Trophoblast cell (in vitro differentiated cells and primary cell): ENCODE measurements around the gene B3GAT1.

Source experiments
- DNase-seq, 2 donors: peaks; one replicate each; pipeline ENCODE4 v3.0.0-alpha.2; 2016
- H2AFZ ChIP-seq: 2 replicates; pipeline ENCODE4 v1.6.1; 2013; ENCODE audit warnings: low read length, moderate library complexity, mild to moderate bottlenecking; ENCODE audit not compliant: insufficient read depth, poor library complexity
- H2AK5ac ChIP-seq: 2 replicates; pipeline ENCODE4 v1.6.1; 2013; ENCODE audit warnings: mild to moderate bottlenecking, low read length
- H2BK120ac ChIP-seq: 2 replicates; pipeline ENCODE4 v1.6.1; 2013; ENCODE audit warnings: low read length, mild to moderate bottlenecking, moderate library complexity; ENCODE audit not compliant: insufficient read depth, poor library complexity
- H2BK12ac ChIP-seq: 2 replicates; pipeline ENCODE4 v1.6.1; 2013; ENCODE audit warnings: mild to moderate bottlenecking, low read length, moderate library complexity
- H2BK5ac ChIP-seq: 2 replicates; pipeline ENCODE4 v1.6.1; 2013; ENCODE audit warnings: low read length, low read depth, moderate library complexity, mild to moderate bottlenecking; ENCODE audit not compliant: poor library complexity
- H3K14ac ChIP-seq: 2 replicates; pipeline ENCODE4 v1.6.1; 2013; ENCODE audit warnings: mild to moderate bottlenecking, low read length
- H3K18ac ChIP-seq: 2 replicates; pipeline ENCODE4 v1.6.1; 2013; ENCODE audit warnings: mild to moderate bottlenecking, low read length
- H3K23ac ChIP-seq: 2 replicates; pipeline ENCODE4 v1.6.1; 2013; ENCODE audit warnings: low read length
- H3K27ac ChIP-seq: 2 replicates; pipeline ENCODE4 v1.5.1; 2013; ENCODE audit warnings: low read depth, mild to moderate bottlenecking, inconsistent platforms, low read length, moderate library complexity
- H3K27me3 ChIP-seq: 2 replicates; pipeline ENCODE4 v1.6.1; 2013; ENCODE audit warnings: inconsistent platforms, mild to moderate bottlenecking, low read length, moderate library complexity; ENCODE audit not compliant: insufficient read depth
- H3K36me3 ChIP-seq, 2 experiments: 1 replicate in 1 of 2; 2 replicates in 1 of 2; pipeline ENCODE4 v1.6.1; 2013; ENCODE audit warnings: low read length in 2 of 2, mild to moderate bottlenecking in 2 of 2, moderate library complexity in 1 of 2; ENCODE audit not compliant: insufficient read depth in 2 of 2, control insufficient read depth in 1 of 2
- H3K4ac ChIP-seq: 2 replicates; pipeline ENCODE4 v1.6.1; 2013; ENCODE audit warnings: low read depth, mild to moderate bottlenecking, low read length, moderate library complexity
- H3K4me1 ChIP-seq, 2 experiments: 1 replicate in 1 of 2; 2 replicates in 1 of 2; pipeline ENCODE4 v1.6.1; 2013; ENCODE audit warnings: low read length in 2 of 2, mild to moderate bottlenecking in 2 of 2, moderate library complexity in 1 of 2; ENCODE audit not compliant: insufficient read depth in 2 of 2, control insufficient read depth in 1 of 2
- H3K4me2 ChIP-seq: 2 replicates; pipeline ENCODE4 v1.6.1; 2013; ENCODE audit warnings: inconsistent platforms, mild to moderate bottlenecking, low read length, moderate library complexity
- H3K4me3 ChIP-seq: 2 replicates; pipeline ENCODE4 v1.5.1; 2013; ENCODE audit warnings: mild to moderate bottlenecking, low read depth, low read length, inconsistent platforms
- H3K79me1 ChIP-seq: one replicate; pipeline ENCODE4 v1.6.1; 2013; ENCODE audit warnings: low read length
- H3K79me2 ChIP-seq: 2 replicates; pipeline ENCODE4 v1.6.1; 2013; ENCODE audit warnings: low read length, mild to moderate bottlenecking; ENCODE audit not compliant: control insufficient read depth, insufficient read depth, poor library complexity
- H3K9ac ChIP-seq: 2 replicates; pipeline ENCODE4 v1.6.1; 2013; ENCODE audit warnings: mild to moderate bottlenecking, low read length
- H3K9me3 ChIP-seq: 2 replicates; pipeline ENCODE4 v1.6.1; 2013; ENCODE audit warnings: low read depth, mild to moderate bottlenecking, control low read depth, inconsistent platforms, low read length; ENCODE audit not compliant: insufficient read depth
- H4K12ac ChIP-seq: 2 replicates; pipeline ENCODE4 v1.6.1; 2013; ENCODE audit warnings: low read depth, mild to moderate bottlenecking, low read length, moderate library complexity
- H4K8ac ChIP-seq: 2 replicates; pipeline ENCODE4 v1.6.1; 2013; ENCODE audit warnings: low read depth, mild to moderate bottlenecking, low read length, moderate library complexity
- H4K91ac ChIP-seq: one replicate; pipeline ENCODE4 v1.6.1; 2013; ENCODE audit warnings: low read depth, mild to moderate bottlenecking, low read length, moderate library complexity
- WGBS: extraction: QIAGEN DNeasy Blood & Tissue Kit; methylation state at CpG from one replicate; pipeline ENCODE4 v1.1.7; 2013; ENCODE audit warnings: missing lambda C conversion rate; ENCODE audit not compliant: insufficient read length, insufficient coverage; ENCODE audit errors: extremely low coverage; 5-methylcytosine and 5-hydroxymethylcytosine counted together

The B3GAT1 gene

GRCh38 chr11:134370526-134371435 is 41.3 kb downstream of the B3GAT1 start:
- Histone ChIP-seq H3K4me1 (no peaks in the 10 kb centered on the region), H3K4me2 (no peak overlapping the region), H3K79me2 (no peaks in the 10 kb centered on the region)

GRCh38 chr11:134369656-134370525 is 42.2 kb downstream of the B3GAT1 start:
- H3K27me3 ChIP-seq, result no peaks in the 10 kb centered on the region
- H3K79me2 ChIP-seq, result no peaks in the 10 kb centered on the region
- H3K27ac ChIP-seq, result no peak overlapping the region
- H3K36me3 ChIP-seq, result no peaks in the 10 kb centered on the region
- no peak overlapping the region for H4K12ac ChIP-seq
- H2BK12ac ChIP-seq, result no peak overlapping the region
- no peak for DNase-seq
- H2BK5ac ChIP-seq, result no peak overlapping the region
- H4K91ac ChIP-seq, result no peak overlapping the region
- no peak overlapping the region for H2BK120ac ChIP-seq
- H2AFZ ChIP-seq, result no peak overlapping the region
- no peak overlapping the region for H3K9ac ChIP-seq
- H3K4ac ChIP-seq, result no peak overlapping the region
- H4K8ac ChIP-seq, result no peak overlapping the region
- no CpG with 5 or more reads among the region's 30 CpGs for WGBS
- H3K23ac ChIP-seq, result no peak overlapping the region
- no peaks in the 10 kb centered on the region for H3K79me1 ChIP-seq
- no peak overlapping the region for H3K14ac ChIP-seq
- no peak overlapping the region for H2AK5ac ChIP-seq
- H3K4me3 ChIP-seq, result no peak overlapping the region
- no peak overlapping the region for H3K18ac ChIP-seq
- no peaks in the 10 kb centered on the region for H3K9me3 ChIP-seq
- H3K4me2 ChIP-seq, result no peak overlapping the region
- no peaks in the 10 kb centered on the region for H3K4me1 ChIP-seq

More at GRCh38 chr11:134370526-134371435, 41.3 kb downstream of the B3GAT1 start:
- no peak overlapping the region for H2AFZ ChIP-seq
- no peak overlapping the region for H3K9ac ChIP-seq
- no peaks in the 10 kb centered on the region for H3K9me3 ChIP-seq
- no peak overlapping the region for H2BK5ac ChIP-seq
- DNase-seq, result no peak
- H3K36me3 ChIP-seq, result no peaks in the 10 kb centered on the region
- H3K27me3 ChIP-seq, result no peaks in the 10 kb centered on the region
- no peak overlapping the region for H2BK120ac ChIP-seq
- H3K27ac ChIP-seq, result no peak overlapping the region
- H4K91ac ChIP-seq, result no peak overlapping the region
- no CpG with 5 or more reads among the region's 19 CpGs for WGBS
- H2BK12ac ChIP-seq, result no peak overlapping the region
- no peak overlapping the region for H3K4ac ChIP-seq
- no peak overlapping the region for H4K12ac ChIP-seq
- no peak overlapping the region for H3K23ac ChIP-seq
- no peak overlapping the region for H2AK5ac ChIP-seq
- H3K79me1 ChIP-seq, result no peaks in the 10 kb centered on the region
- no peak overlapping the region for H4K8ac ChIP-seq
- H3K18ac ChIP-seq, result no peak overlapping the region
- H3K4me3 ChIP-seq, result no peak overlapping the region
- no peak overlapping the region for H3K14ac ChIP-seq

GRCh38 chr11:134367781-134368180 is 44.3 kb downstream of the B3GAT1 start:
- no peaks in the 10 kb centered on the region for H3K79me2 ChIP-seq
- H4K12ac ChIP-seq, result no peak overlapping the region
- no peak overlapping the region for H3K23ac ChIP-seq
- no peak overlapping the region for H4K8ac ChIP-seq
- DNase-seq, result no peak
- no peak overlapping the region for H2BK12ac ChIP-seq
- H2AFZ ChIP-seq, result no peak overlapping the region
- H3K4ac ChIP-seq, result no peak overlapping the region
- H4K91ac ChIP-seq, result no peak overlapping the region
- H3K4me2 ChIP-seq, result no peak overlapping the region
- no peaks in the 10 kb centered on the region for H3K4me1 ChIP-seq
- H3K27me3 ChIP-seq, result no peaks in the 10 kb centered on the region
- no peaks in the 10 kb centered on the region for H3K36me3 ChIP-seq
- no peaks in the 10 kb centered on the region for H3K79me1 ChIP-seq
- WGBS, result no CpG with 5 or more reads among the region's 18 CpGs
- H3K14ac ChIP-seq, result no peak overlapping the region
- no peak overlapping the region for H2BK120ac ChIP-seq
- no peak overlapping the region for H3K18ac ChIP-seq
- no peak overlapping the region for H3K4me3 ChIP-seq
- no peak overlapping the region for H2BK5ac ChIP-seq
- H3K9ac ChIP-seq, result no peak overlapping the region
- H2AK5ac ChIP-seq, result no peak overlapping the region
- no peak overlapping the region for H3K27ac ChIP-seq
- H3K9me3 ChIP-seq, result no peaks in the 10 kb centered on the region

DNA sequence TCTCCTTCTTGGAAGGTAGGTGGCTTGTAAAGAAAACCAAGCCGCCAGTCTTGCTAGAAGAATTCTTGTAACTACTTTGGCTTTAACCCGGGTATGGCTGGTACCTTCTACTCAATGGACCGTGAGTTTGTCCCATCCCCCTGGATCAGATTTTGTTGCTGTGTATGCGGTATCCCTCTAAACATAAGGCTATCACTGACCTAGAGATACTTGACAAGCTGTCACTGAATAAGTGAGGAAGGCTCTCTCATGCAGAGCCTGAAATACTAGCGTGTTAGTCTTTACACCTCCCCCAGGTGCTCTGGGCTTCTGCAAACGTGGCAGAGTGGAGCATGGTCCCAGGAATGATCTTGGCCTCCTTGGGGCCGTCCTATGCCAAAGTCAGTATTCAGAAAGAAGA is 45.8 kb downstream of the B3GAT1 start:
- H3K79me1 ChIP-seq, result no peaks in the 10 kb centered on the region
- no peaks in the 10 kb centered on the region for H3K27me3 ChIP-seq
- no peak overlapping the region for H2BK5ac ChIP-seq
- H4K12ac ChIP-seq, result no peak overlapping the region
- no peak overlapping the region for H4K91ac ChIP-seq
- H3K79me2 ChIP-seq, result no peaks in the 10 kb centered on the region
- no peak overlapping the region for H3K9ac ChIP-seq
- no peak overlapping the region for H2AK5ac ChIP-seq
- no peaks in the 10 kb centered on the region for H3K9me3 ChIP-seq
- no peak overlapping the region for H3K4ac ChIP-seq
- H3K4me3 ChIP-seq, result no peak overlapping the region
- no peak overlapping the region for H2AFZ ChIP-seq
- no peak overlapping the region for H3K27ac ChIP-seq
- H3K4me2 ChIP-seq, result no peak overlapping the region
- H3K14ac ChIP-seq, result no peak overlapping the region
- no peak for DNase-seq
- H4K8ac ChIP-seq, result no peak overlapping the region
- no peak overlapping the region for H2BK120ac ChIP-seq
- no CpG with 5 or more reads among the region's 7 CpGs for WGBS
- no peaks in the 10 kb centered on the region for H3K4me1 ChIP-seq
- no peak overlapping the region for H3K23ac ChIP-seq
- H3K36me3 ChIP-seq, result no peaks in the 10 kb centered on the region
- no peak overlapping the region for H2BK12ac ChIP-seq
- no peak overlapping the region for H3K18ac ChIP-seq
